HFF-Myc (cell line): ENCODE results near the gene FCHSD1.

Source experiments
- DNase-seq: peaks from one replicate; pipeline ENCODE4 v3.0.0-alpha.2; 2011; ENCODE audit warnings: low read depth; ENCODE audit errors: extremely low read depth
- H3K4me3 ChIP-seq: replicated peaks from 2 replicates; pipeline ENCODE4 v1.5.1; 2011; ENCODE audit warnings: low read depth, mild to moderate bottlenecking, control low read depth, low read length
- TF ChIP-seq, protein P1 (sequence below): IDR thresholded peaks from 2 replicates; pipeline ENCODE4 v1.5.1; 2012; ENCODE audit warnings: mild to moderate bottlenecking, low read depth, low read length, control low read depth; ENCODE audit errors: missing control alignments

The FCHSD1 gene

DNA sequence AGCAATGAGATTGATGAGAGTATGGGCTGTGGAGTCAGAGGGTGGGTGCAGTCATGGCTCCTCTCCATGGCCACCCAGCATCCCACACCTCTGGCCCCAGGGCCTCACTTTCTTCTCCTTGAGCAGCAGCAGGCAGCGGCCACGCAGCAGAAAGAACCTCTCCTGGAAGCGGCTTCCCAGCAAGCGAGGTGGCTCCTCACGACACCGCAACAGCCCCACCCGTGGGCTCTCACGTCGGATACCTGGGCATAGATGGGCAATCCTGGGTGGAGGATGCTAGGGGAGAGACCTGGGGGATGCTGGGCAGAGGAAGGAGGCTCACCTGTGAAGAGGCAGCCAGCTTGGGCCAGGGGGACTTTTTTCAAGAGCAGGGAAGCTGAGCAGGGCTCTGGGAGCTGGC lies 5.2 kb upstream of the FCHSD1 start:
- TF ChIP-seq, protein P1, sequence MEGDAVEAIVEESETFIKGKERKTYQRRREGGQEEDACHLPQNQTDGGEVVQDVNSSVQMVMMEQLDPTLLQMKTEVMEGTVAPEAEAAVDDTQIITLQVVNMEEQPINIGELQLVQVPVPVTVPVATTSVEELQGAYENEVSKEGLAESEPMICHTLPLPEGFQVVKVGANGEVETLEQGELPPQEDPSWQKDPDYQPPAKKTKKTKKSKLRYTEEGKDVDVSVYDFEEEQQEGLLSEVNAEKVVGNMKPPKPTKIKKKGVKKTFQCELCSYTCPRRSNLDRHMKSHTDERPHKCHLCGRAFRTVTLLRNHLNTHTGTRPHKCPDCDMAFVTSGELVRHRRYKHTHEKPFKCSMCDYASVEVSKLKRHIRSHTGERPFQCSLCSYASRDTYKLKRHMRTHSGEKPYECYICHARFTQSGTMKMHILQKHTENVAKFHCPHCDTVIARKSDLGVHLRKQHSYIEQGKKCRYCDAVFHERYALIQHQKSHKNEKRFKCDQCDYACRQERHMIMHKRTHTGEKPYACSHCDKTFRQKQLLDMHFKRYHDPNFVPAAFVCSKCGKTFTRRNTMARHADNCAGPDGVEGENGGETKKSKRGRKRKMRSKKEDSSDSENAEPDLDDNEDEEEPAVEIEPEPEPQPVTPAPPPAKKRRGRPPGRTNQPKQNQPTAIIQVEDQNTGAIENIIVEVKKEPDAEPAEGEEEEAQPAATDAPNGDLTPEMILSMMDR, result no peak
- H3K4me3 ChIP-seq, result no peak overlapping the region
- no peak for DNase-seq

DNA sequence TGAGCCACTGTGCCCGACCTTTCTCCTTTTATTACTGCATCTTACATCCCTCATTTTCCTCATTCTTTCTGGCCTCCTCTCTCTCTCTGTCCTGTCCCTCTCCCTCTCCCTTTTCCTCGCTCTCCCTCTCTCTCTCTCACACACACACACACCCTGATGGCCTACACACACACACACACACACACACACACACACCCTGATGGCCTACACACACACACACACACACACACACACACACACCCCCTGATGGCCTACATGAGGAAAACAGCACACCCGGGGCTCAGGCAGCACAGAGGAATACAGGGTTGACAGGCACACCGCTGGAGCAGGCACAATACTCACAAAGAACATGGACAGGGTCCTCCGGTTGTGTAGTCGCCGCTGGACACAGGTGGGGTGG lies 3.8 kb upstream of the FCHSD1 start:
- H3K4me3 ChIP-seq, result no peak overlapping the region
- no peak for DNase-seq
- TF ChIP-seq, protein P1, result no peak

DNA sequence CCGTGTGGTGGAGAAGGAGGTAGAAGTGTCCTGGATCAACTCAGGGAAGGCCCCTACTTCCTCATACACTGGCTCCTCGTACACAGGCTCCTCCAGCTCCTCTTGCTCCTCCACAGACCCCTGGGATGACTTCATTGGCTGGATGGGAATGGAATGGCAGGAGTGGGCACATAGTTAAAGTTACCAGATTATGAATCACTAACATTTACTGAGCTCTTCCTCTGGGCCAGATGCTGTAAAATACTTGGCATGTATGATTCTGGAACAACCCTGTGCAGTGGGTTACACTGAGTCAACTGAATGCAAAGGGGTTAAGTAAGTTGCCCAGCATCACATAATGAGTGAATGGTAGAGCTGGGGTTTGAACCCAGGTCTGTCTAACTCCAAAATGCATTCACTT lies 3.1 kb upstream of the FCHSD1 start:
- TF ChIP-seq, protein P1, result no peak
- H3K4me3 ChIP-seq, result no peak overlapping the region
- DNase-seq, result no peak

DNA sequence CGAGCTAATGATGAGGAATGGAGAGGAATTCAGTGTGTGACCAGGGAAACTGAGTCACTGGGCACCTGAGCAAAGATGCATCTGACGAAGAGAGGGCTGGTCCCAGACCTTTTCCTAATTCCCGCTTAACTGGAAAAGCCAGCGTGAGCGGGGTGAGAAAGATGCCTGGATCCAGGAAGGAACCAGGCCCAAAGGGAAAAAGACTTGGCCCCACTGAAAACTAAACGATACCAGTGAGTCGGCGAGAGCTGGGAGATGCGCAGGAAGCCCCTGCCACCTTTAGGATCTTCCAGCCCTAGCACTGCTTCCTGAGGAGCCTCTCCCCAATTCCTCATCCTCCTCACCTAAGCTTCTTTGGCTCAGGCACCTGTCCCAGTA lies 499 bp upstream of the FCHSD1 start:
- peak overlapping the region; percentile 63 for H3K4me3 ChIP-seq
- no peak for DNase-seq
- TF ChIP-seq, protein P1, result no peak

DNA sequence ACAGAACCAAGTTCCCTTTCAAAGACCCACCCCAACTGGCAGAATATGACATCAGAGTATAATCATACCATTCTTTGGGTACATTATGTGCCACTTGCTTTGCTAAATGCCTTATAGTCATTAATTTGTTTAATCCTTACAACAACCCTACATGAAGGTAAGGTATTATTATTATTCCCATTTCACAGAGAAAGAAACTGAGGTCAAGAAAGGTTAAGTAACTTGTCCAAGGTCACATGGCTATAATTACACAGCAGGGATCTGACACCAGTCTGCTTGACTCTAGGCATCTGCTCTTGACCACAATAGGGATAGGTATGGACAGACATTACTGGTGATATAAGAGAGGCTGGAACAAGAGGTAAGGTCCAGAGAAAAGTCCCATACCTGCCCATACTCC lies 1.2 kb downstream of the FCHSD1 start:
- DNase-seq, result no peak
- no peak overlapping the region for H3K4me3 ChIP-seq
- TF ChIP-seq, protein P1, result no peak

DNA sequence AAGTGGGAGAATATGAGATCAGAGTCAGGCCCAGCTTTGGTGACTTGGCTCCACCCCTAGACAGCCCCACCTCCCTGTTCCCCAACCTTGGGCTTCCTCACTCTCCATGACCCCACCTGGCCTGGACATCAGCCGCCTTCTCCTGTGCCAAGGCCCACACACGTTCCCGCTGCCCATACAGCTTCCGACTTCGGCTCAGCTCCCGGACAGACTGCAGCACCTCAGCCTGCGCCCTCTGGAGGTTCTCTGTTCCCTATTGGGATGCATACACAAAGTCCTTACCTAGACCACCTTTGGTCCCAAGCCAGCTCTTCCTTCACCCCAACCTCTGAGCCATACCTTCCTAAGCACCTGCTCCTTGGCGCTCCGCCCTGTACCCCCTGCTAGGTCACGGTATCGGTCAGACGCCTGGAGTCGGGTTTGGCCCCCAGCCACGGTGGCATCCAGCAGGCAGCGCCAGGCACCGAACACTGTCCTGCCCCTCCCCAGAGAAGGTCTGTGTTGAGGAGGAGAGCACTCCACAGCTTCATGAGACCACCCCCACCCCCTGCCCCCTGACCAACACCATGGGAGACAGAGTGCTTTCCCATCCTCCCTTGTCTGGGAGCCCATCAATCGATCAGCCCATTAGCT lies 2.0 kb downstream of the FCHSD1 start:
- DNase-seq, result no peak
- TF ChIP-seq, protein P1, result no peak
- H3K4me3 ChIP-seq, result no peak overlapping the region

DNA sequence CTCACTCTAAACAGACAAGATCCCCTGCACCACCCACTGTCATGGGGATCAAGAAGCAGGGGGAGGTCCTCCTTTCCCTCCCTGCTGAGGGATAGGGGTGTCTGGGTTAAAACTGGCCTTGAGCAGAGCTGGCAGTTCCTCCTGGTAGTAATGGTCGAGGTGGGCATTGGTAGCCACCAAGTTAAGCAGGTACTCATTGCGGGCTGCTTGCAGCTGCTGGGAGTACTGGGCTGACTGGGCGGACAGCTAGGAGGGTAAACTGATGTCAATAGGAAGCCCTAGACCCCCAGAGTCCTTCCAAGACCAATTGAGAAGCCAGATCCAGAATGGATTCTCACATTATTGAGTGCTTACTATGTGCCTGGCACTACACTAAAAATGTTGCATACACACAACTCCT lies 3.4 kb downstream of the FCHSD1 start:
- TF ChIP-seq, protein P1, result no peak
- H3K4me3 ChIP-seq, result no peak overlapping the region
- DNase-seq, result no peak
